Gastrocnemius medialis (tissue), 4 donors: ENCODE measurements around the gene FCHSD2. TPM values are rescaled to one million over a fixed set of nuclear protein-coding genes. Genes with fewer than 3 reads are reported as not detected.

Experiments used
- ATAC-seq, 2 donors: fragments of 150-250 bp; one replicate each; pipeline ENCODE4 v1.9.1; 2016
- DNase-seq, 2 donors: peaks; one replicate each; pipeline ENCODE4 v3.0.0-alpha.2; 2019
- H3K27ac ChIP-seq, 4 donors: fragments of 200-600 bp; sonication (generic); 1 replicate in 1 of 4; 2 replicates in 3 of 4; pipeline ENCODE4 v1.5.1; 2016 to 2018; ENCODE audit warnings: mild to moderate bottlenecking in 2 of 4, moderate library complexity in 1 of 4
- H3K27me3 ChIP-seq, 3 donors: fragments of 200-600 bp; sonication (generic) in 2 of 3; 1 replicate in 1 of 3; 2 replicates in 2 of 3; pipeline versions ENCODE4 v1.5.1 to v1.6.0; 2016 to 2019; ENCODE audit warnings: mild to moderate bottlenecking in 1 of 3, moderate library complexity in 1 of 3
- H3K36me3 ChIP-seq, 2 donors: fragments of 200-600 bp; sonication (generic) in 1 of 2; one replicate each; pipeline ENCODE4 v1.5.1; 2017 to 2018
- H3K4me1 ChIP-seq, 2 donors: fragments of 200-600 bp; sonication (generic) in 1 of 2; one replicate each; pipeline ENCODE4 v1.5.1; 2016 to 2017; ENCODE audit warnings: mild to moderate bottlenecking in 2 of 2
- H3K4me3 ChIP-seq, 4 donors: fragments of 200-600 bp; sonication (generic) in 3 of 4; 1 replicate in 1 of 4; 2 replicates in 3 of 4; pipeline ENCODE4 v1.5.1; 2016 to 2019; ENCODE audit warnings: mild to moderate bottlenecking in 2 of 4
- H3K9me3 ChIP-seq, 3 donors: fragments of 200-600 bp; sonication (generic) in 2 of 3; 1 replicate in 1 of 3; 2 replicates in 2 of 3; pipeline ENCODE4 v1.5.1; 2016 to 2019
- CTCF ChIP-seq, 5 experiments: fragments of 450-650 bp in 3 of 5; fragments of 200-600 bp in 2 of 5; sonication (generic) in 2 of 5; IDR thresholded peaks in 4 of 5; conservative IDR thresholded peaks in 1 of 5; 1 replicate in 4 of 5; 2 replicates in 1 of 5; pipeline ENCODE4 v1.5.1; 2016 to 2019; ENCODE audit warnings: antibody characterized with exemption in 5 of 5, mild to moderate bottlenecking in 3 of 5, moderate library complexity in 3 of 5
- POLR2A ChIP-seq, 2 donors: fragments of 450-650 bp; IDR thresholded peaks; one replicate each; pipeline ENCODE4 v1.6.1; 2017; ENCODE audit warnings: antibody characterized with exemption in 2 of 2, mild to moderate bottlenecking in 2 of 2, moderate library complexity in 2 of 2
- in situ Hi-C, 4 donors: fragments of 200-750 bp; cut with MboI; loops; one replicate each; pipeline versions ENCODE4 v1.15.0 to v1.8.0; 2017; ENCODE audit warnings: low sequenced_read_pairs in 4 of 4
- intact Hi-C: fragments of 100-400 bp; cut with DNase I; formaldehyde crosslinking; loops from one replicate; pipeline ENCODE4 v1.15.1; 2023; ENCODE audit warnings: low total_unique reads
- total RNA-seq, 4 donors: library from RNA; depleted of rRNA; stranded (reverse); fragments of >200 nt; gene quantifications; one replicate each; pipeline versions ENCODE4 v1.1.0 to v1.2.3, GENCODE V29; 2016

Gene FCHSD2
- total RNA-seq, 4 donors from 2014 or later, result 5.6 to 10.0 (median 8.0) TPM

GRCh38 chr11:73186294-73186850 lies 44.3 kb upstream of the FCHSD2 start:
- H3K27me3 ChIP-seq, result no peaks in the 10 kb centered on the region
- TF ChIP-seq POLR2A (IDR thresholded peaks at IDR 0.05) (no peak), CTCF (IDR thresholded peaks at IDR 0.05 in 4 of 5, conservative IDR thresholded peaks at IDR 0.05 in 1 of 5) (no peak)
- intact Hi-C loops, result loop anchor here (5.0 kb wide), 1 partner anchor 146 kb away; no protein-coding TSS in a partner anchor
- no peaks in the 10 kb centered on the region for H3K36me3 ChIP-seq
- ATAC-seq (peak; percentile 8 to 18), DNase-seq (no peak)
- H3K4me1 ChIP-seq, result peaks cover 35 to 47% of the 10 kb centered on the region in 2 donors
- in situ Hi-C loops, result loop anchor here (5.0 to 25.0 kb wide), 5 partner anchors 56 to 474 kb away; no protein-coding TSS in a partner anchor
- H3K27ac ChIP-seq, result peak overlapping the region; percentile 53 to 79 (median 70)
- no peaks in the 10 kb centered on the region for H3K9me3 ChIP-seq
- H3K4me3 ChIP-seq, result no peak overlapping the region

DNA sequence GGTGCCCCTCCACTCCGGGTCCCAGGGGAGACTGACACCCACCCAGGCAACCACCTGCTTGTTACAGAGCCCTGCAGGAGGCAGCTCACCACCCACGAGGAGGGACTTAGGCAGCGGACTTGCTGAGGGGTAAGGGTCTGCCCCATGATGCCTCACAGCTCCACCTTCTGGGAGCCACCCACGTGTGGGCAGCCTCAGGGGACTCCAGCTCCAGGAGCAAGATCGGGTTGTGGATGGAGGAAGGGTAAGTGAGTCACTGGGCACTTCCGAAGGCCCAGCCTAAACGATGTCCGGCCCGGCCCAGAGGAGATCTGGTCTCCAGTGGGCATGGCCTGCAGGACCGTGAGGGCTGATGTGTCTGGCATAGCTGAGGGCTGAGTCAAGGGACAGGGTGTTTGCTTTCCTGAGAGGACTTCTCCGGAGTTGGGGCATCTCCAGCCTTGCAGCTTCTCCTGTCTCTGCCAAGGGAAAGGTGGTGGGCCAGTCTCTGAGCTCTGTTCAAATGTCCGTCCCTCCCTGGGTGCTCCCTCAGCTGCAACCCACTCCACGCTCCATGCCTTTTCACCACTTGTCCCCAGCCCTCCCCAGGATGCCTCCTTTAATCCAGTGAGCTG lies 43.7 kb upstream of the FCHSD2 start:
- DNase-seq, result peak; percentile 73 to 88
- peak; percentile 57 to 84 for ATAC-seq
- intact Hi-C loops, result loop anchor here (1.0 to 5.0 kb wide), 4 partner anchors 52 to 147 kb away; no protein-coding TSS in a partner anchor

GRCh38 chr11:73184953-73185671 lies 43.0 kb upstream of the FCHSD2 start:
- Histone ChIP-seq H3K27ac (peak overlapping the region; percentile 53 to 79 (median 70)), H3K4me1 (peaks cover 35 to 47% of the 10 kb centered on the region in 2 donors), H3K27me3 (no peaks in the 10 kb centered on the region), H3K9me3 (no peaks in the 10 kb centered on the region), H3K36me3 (no peaks in the 10 kb centered on the region), H3K4me3 (no peak overlapping the region)
- peak; percentile 88 to 94 (median 93) for TF ChIP-seq CTCF (IDR thresholded peaks at IDR 0.05 in 4 of 5, conservative IDR thresholded peaks at IDR 0.05 in 1 of 5)
- TF ChIP-seq POLR2A (IDR thresholded peaks at IDR 0.05), result no peak
- intact Hi-C loops (loop anchor here (1.0 to 5.0 kb wide), 4 partner anchors 52 to 147 kb away; no protein-coding TSS in a partner anchor), in situ Hi-C loops (loop anchor here (5.0 to 25.0 kb wide), 6 partner anchors 57 to 473 kb away; no protein-coding TSS in a partner anchor)
- ATAC-seq (peak; percentile 57 to 68), DNase-seq (peak; percentile 61 to 80)

More for the DNA sequence above, 43.7 kb upstream of the FCHSD2 start:
- in situ Hi-C loops, result loop anchor here (5.0 to 25.0 kb wide), 5 partner anchors 57 to 473 kb away; no protein-coding TSS in a partner anchor
- H3K4me3 ChIP-seq, result no peak overlapping the region
- H3K9me3 ChIP-seq, result no peaks in the 10 kb centered on the region
- peak overlapping the region; percentile 53 to 79 (median 70) for H3K27ac ChIP-seq
- TF ChIP-seq POLR2A (IDR thresholded peaks at IDR 0.05), result no peak
- no peak for TF ChIP-seq CTCF (IDR thresholded peaks at IDR 0.05 in 4 of 5, conservative IDR thresholded peaks at IDR 0.05 in 1 of 5)
- H3K27me3 ChIP-seq, result no peaks in the 10 kb centered on the region
- H3K36me3 ChIP-seq, result no peaks in the 10 kb centered on the region
- H3K4me1 ChIP-seq, result peaks cover 35 to 47% of the 10 kb centered on the region in 2 donors

DNA sequence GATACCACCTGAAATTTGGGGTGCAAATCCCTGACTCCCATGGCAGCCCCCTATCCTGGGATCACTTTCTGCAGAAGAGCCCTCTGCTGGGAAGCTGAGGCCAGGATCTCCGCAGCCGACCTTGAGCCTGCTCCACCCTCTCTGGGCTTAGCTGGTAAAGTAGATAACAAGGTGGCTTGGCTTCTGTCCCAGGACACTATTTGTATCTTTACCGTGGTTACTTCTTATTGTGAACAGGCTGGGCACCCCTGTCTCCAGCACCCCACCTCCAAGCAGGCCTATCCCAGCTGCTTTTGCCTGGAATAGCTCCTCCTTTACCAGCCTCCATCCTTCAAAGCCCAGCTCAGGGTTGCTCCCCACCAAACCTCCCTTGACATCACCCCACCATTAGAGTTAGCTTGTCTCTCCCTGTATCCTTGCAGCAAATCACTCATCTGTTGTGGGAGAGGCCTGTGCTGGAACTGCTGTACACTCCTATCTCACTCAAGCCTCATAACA lies 40.8 kb upstream of the FCHSD2 start:
- Histone ChIP-seq H3K27ac (no peak overlapping the region), H3K4me1 (peaks cover 25 to 26% of the 10 kb centered on the region in 2 donors), H3K4me3 (no peak overlapping the region), H3K9me3 (no peaks in the 10 kb centered on the region), H3K36me3 (no peaks in the 10 kb centered on the region), H3K27me3 (no peaks in the 10 kb centered on the region)
- intact Hi-C loops (no loop called here), in situ Hi-C loops (loop anchor here in 3 of 4 donors (5.0 to 25.0 kb wide), 4 partner anchors 59 to 471 kb away; no protein-coding TSS in a partner anchor)
- ATAC-seq (no peak), DNase-seq (peak in 1 of 2 donors; percentile 8)
- TF ChIP-seq CTCF (IDR thresholded peaks at IDR 0.05 in 4 of 5, conservative IDR thresholded peaks at IDR 0.05 in 1 of 5) (no peak), POLR2A (IDR thresholded peaks at IDR 0.05) (no peak)
